ENCODE results near the gene ADGRG6.
"Not testable (repeated sequence)": the region's sequence is repeated elsewhere in the genome, so short reads cannot be mapped to it uniquely, and the experiment has no call there.

Gene ADGRG6

GRCh38 chr6:142446576-142446975 lies 144.8 kb downstream of the ADGRG6 start:
- no peak for DNase-seq (ENCODE audit: low read depth)

- no peak for DNase-seq (ENCODE audit: low read depth)
Observed at GRCh38 chr6:142448091-142448729, 146.4 kb downstream of the ADGRG6 start.

- DNase-seq (ENCODE audit: low read depth) = not testable (repeated sequence)
Observed at GRCh38 chr6:142450856-142451255, 149.0 kb downstream of the ADGRG6 start.

- no peak for DNase-seq (ENCODE audit: low read depth)
Observed at GRCh38 chr6:142452993-142453392, 151.2 kb downstream of the ADGRG6 start.

- DNase-seq (ENCODE audit: low read depth) = not testable (repeated sequence)
Observed at GRCh38 chr6:142454196-142454595, 152.4 kb downstream of the ADGRG6 start.

- not testable (repeated sequence) for DNase-seq (ENCODE audit: low read depth)
Observed at GRCh38 chr6:142454848-142455247, 153.0 kb downstream of the ADGRG6 start.

- DNase-seq (ENCODE audit: low read depth) = no peak
Observed at GRCh38 chr6:142455957-142456589, 154.3 kb downstream of the ADGRG6 start.

- DNase-seq (ENCODE audit: low read depth) = no peak
Observed at GRCh38 chr6:142457638-142458406, 156.0 kb downstream of the ADGRG6 start.

GRCh38 chr6:142458836-142459235 lies 157.0 kb downstream of the ADGRG6 start:
- no peak for DNase-seq (ENCODE audit: low read depth)

GRCh38 chr6:142459271-142459670 lies 157.5 kb downstream of the ADGRG6 start:
- DNase-seq (ENCODE audit: low read depth) = no peak

- DNase-seq (ENCODE audit: low read depth) = no peak
Observed at GRCh38 chr6:142462260-142462659, 160.5 kb downstream of the ADGRG6 start.

- no peak for DNase-seq (ENCODE audit: low read depth)
Observed at GRCh38 chr6:142463988-142464387, 162.2 kb downstream of the ADGRG6 start.

GRCh38 chr6:142469220-142469619 lies 167.4 kb downstream of the ADGRG6 start:
- no peak for DNase-seq (ENCODE audit: low read depth)

GRCh38 chr6:142470421-142470820 lies 168.6 kb downstream of the ADGRG6 start:
- DNase-seq (ENCODE audit: low read depth) = no peak

GRCh38 chr6:142474531-142475289 lies 172.9 kb downstream of the ADGRG6 start:
- no peak for DNase-seq (ENCODE audit: low read depth)

- DNase-seq (ENCODE audit: low read depth) = no peak
Observed at GRCh38 chr6:142476452-142476851, 174.6 kb downstream of the ADGRG6 start.

- no peak for DNase-seq (ENCODE audit: low read depth)
Observed at GRCh38 chr6:142478117-142478516, 176.3 kb downstream of the ADGRG6 start.

- no peak for DNase-seq (ENCODE audit: low read depth)
Observed at GRCh38 chr6:142481466-142481865, 179.7 kb downstream of the ADGRG6 start.

GRCh38 chr6:142482249-142482648 lies 180.4 kb downstream of the ADGRG6 start:
- no peak for DNase-seq (ENCODE audit: low read depth)

- DNase-seq (ENCODE audit: low read depth) = no peak
Observed at GRCh38 chr6:142482974-142483373, 181.2 kb downstream of the ADGRG6 start.

GRCh38 chr6:142485256-142485655 lies 183.4 kb downstream of the ADGRG6 start:
- DNase-seq (ENCODE audit: low read depth) = no peak

Data from activated T-helper 1 cell treated with Interleukin-2 at 50 U/mL for 16 hours (primary cell).